Left lung (tissue), 10 donors: ENCODE measurements around the gene ITGA3. TPM values are rescaled to one million over a fixed set of nuclear protein-coding genes. Genes with fewer than 3 reads are reported as not detected.

Experiments used
- ATAC-seq: fragments of 200-7000 bp; cut with Tn5 transposase; one replicate; pipeline ENCODE4 v1.9.1; 2020; ENCODE audit warnings: moderate library complexity
- DNase-seq, 4 donors: peaks; one replicate each; pipeline ENCODE4 v3.0.0-alpha.2; 2013 to 2020
- H3K27ac ChIP-seq, 2 donors: fragments of 200-600 bp; sonication (generic) in 1 of 2; one replicate each; pipeline versions ENCODE4 v1.5.0 to v1.8.0; 2020 to 2021
- H3K27me3 ChIP-seq, 2 donors: fragments of 200-600 bp; sonication (generic) in 1 of 2; one replicate each; pipeline versions ENCODE4 v1.5.0 to v1.8.0; 2020 to 2021
- H3K36me3 ChIP-seq, 2 donors: fragments of 200-600 bp; sonication (generic) in 1 of 2; one replicate each; pipeline versions ENCODE4 v1.5.0 to v1.8.0; 2020 to 2021
- H3K4me1 ChIP-seq, 2 donors: fragments of 200-600 bp; one replicate each; pipeline ENCODE4 v1.8.0; 2021
- H3K4me3 ChIP-seq, 2 donors: fragments of 200-600 bp; sonication (generic) in 1 of 2; one replicate each; pipeline versions ENCODE4 v1.5.0 to v1.8.0; 2020 to 2021; ENCODE audit warnings: mild to moderate bottlenecking in 1 of 2
- H3K9me3 ChIP-seq, 2 donors: fragments of 200-600 bp; sonication (generic) in 1 of 2; one replicate each; pipeline versions ENCODE4 v1.5.0 to v1.8.0; 2020 to 2021
- CTCF ChIP-seq, 2 donors: fragments of 200-600 bp; sonication (generic) in 1 of 2; IDR thresholded peaks; one replicate each; pipeline versions ENCODE4 v1.5.0 to v1.8.0; 2021; ENCODE audit warnings: antibody characterized with exemption in 2 of 2
- intact Hi-C, 2 donors: fragments of 100-400 bp; cut with DNase I; formaldehyde crosslinking; loops; one replicate each; pipeline versions ENCODE4 v1.11.2 to v1.14.2; 2022
- polyA plus RNA-seq, 6 donors: library from polyadenylated mRNA; unstranded; fragments of 120-200 nt; gene quantifications; one replicate each; pipeline ENCODE4 v1.2.1, GENCODE V29; 2013; ENCODE audit not compliant: insufficient read length in 6 of 6
- total RNA-seq, 2 donors: library from RNA; stranded (reverse); fragmentation: NEBNext Ultra II Directional; extraction: Animal tissue kit (Norgen Biotek cat#: 25700); gene quantifications; one replicate each; pipeline ENCODE4 v1.2.1, GENCODE V29; 2021
- donor health status: DM: no; HTN: yes; CAD: no.
- donor health status: DM: no; HTN: no; CAD: no.

ITGA3 gene
- total and polyA plus RNA-seq, 8 donors: 43.0 to 311 (median 56.5) TPM

GRCh38 chr17:50099003-50099402, 43.1 kb downstream of the ITGA3 start:
- intact Hi-C loops: no loop called here
- Histone ChIP-seq H3K4me1 (peaks cover 5 to 32% of the 10 kb centered on the region in 2 donors), H3K27me3 (no peaks in the 10 kb centered on the region), H3K27ac (no peak overlapping the region), H3K4me3 (no peak overlapping the region), H3K36me3 (peaks cover 0 to 12% of the 10 kb centered on the region in 2 donors), H3K9me3 (no peaks in the 10 kb centered on the region)
- TF ChIP-seq CTCF (IDR thresholded peaks at IDR 0.05): no peak
- ATAC-seq (no peak), DNase-seq (no peak)

- Histone ChIP-seq H3K4me1 (peaks cover 5 to 22% of the 10 kb centered on the region in 2 donors), H3K27ac (no peak overlapping the region), H3K36me3 (peaks cover 0 to 17% of the 10 kb centered on the region in 2 donors), H3K27me3 (no peaks in the 10 kb centered on the region), H3K4me3 (no peak overlapping the region), H3K9me3 (no peaks in the 10 kb centered on the region)
- no peak for ATAC-seq
- TF ChIP-seq CTCF (IDR thresholded peaks at IDR 0.05): no peak
- intact Hi-C loops: no loop called here
- DNase-seq: no peak
These were observed 44.6 kb downstream of the ITGA3 start for GRCh38 chr17:50100480-50100883.

GRCh38 chr17:50100921-50101345, 45.0 kb downstream of the ITGA3 start:
- Histone ChIP-seq H3K4me1 (peaks cover 4 to 17% of the 10 kb centered on the region in 2 donors), H3K9me3 (no peaks in the 10 kb centered on the region), H3K27ac (no peak overlapping the region), H3K4me3 (no peak overlapping the region), H3K36me3 (peaks cover 0 to 21% of the 10 kb centered on the region in 2 donors), H3K27me3 (no peaks in the 10 kb centered on the region)
- no peak for TF ChIP-seq CTCF (IDR thresholded peaks at IDR 0.05)
- DNase-seq: peak in 1 of 4 donors; percentile 32
- peak; percentile 8 for ATAC-seq
- intact Hi-C loops: no loop called here

- no peak overlapping the region for H3K4me3 ChIP-seq
- H3K36me3 ChIP-seq: peaks cover 0 to 24% of the 10 kb centered on the region in 2 donors
- TF ChIP-seq CTCF (IDR thresholded peaks at IDR 0.05): no peak
- peaks cover 0 to 13% of the 10 kb centered on the region in 2 donors for H3K4me1 ChIP-seq
- no peaks in the 10 kb centered on the region for H3K27me3 ChIP-seq
- H3K27ac ChIP-seq: peak overlapping the region; percentile 33 to 61
- H3K9me3 ChIP-seq: no peaks in the 10 kb centered on the region
- peak; percentile 69 for ATAC-seq
- DNase-seq: peak in 2 of 4 donors; percentile 42 to 61
- intact Hi-C loops: no loop called here
These were observed 45.6 kb downstream of the ITGA3 start for GRCh38 chr17:50101346-50102163.

GRCh38 chr17:50102164-50102991, 46.5 kb downstream of the ITGA3 start:
- peak in 3 of 4 donors; percentile 41 to 90 (median 87) for DNase-seq
- no peak for TF ChIP-seq CTCF (IDR thresholded peaks at IDR 0.05)
- no peak overlapping the region for H3K4me3 ChIP-seq
- H3K27ac ChIP-seq: peak overlapping the region; percentile 33 to 61
- peak; percentile 89 for ATAC-seq
- H3K9me3 ChIP-seq: no peaks in the 10 kb centered on the region
- peaks cover 0 to 13% of the 10 kb centered on the region in 2 donors for H3K4me1 ChIP-seq
- intact Hi-C loops: no loop called here
- no peaks in the 10 kb centered on the region for H3K27me3 ChIP-seq
- peaks cover 0 to 28% of the 10 kb centered on the region in 2 donors for H3K36me3 ChIP-seq
